HCT116 (cell line): ENCODE results near the gene AVEN. TPM values are rescaled to one million over a fixed set of nuclear protein-coding genes. Genes with fewer than 3 reads are reported as not detected.

ENCODE experiments used
- ATAC-seq: fragments of 200-7000 bp; cut with Tn5 transposase; 2 replicates; pipeline ENCODE4 v1.9.1; 2020; ENCODE audit warnings: mild to moderate bottlenecking, moderate library complexity
- BruUV-seq: library from RNA; stranded (reverse); fragments of 400-500 nt; replicated peaks from 2 replicates; lab custom pipeline; 2021; lab: Mats Ljungman, UMichigan
- CTCF ChIA-PET: fragments of 300-600 bp; sonication (Branson Sonifier 250); formaldehyde crosslinking; loops from one replicate; lab custom pipeline; 2021; ENCODE audit warnings: antibody characterized with exemption; lab: Charles Lee
- POLR2A ChIA-PET: fragments of 300-600, 350-600 bp; sonication (Branson Sonifier 250); formaldehyde crosslinking; loops from one replicate; lab custom pipeline; 2021; ENCODE audit warnings: antibody characterized with exemption; lab: Charles Lee
- RAD21 ChIA-PET, 2 experiments: fragments of 300-600 bp; sonication (Branson Sonifier 250); formaldehyde crosslinking; loops; one replicate each; lab custom pipeline; 2023; ENCODE audit warnings: low total read pairs in 2 of 2; ENCODE audit not compliant: uncharacterized antibody in 2 of 2, unreplicated experiment in 2 of 2, low non-redundant PET in 1 of 2; lab: Charles Lee
- DNase-seq: peaks from one replicate; pipeline ENCODE4 v3.0.0-alpha.2; 2010; ENCODE audit warnings: low read depth, low spot score
- H2AFZ ChIP-seq: fragments of 200-600 bp; shearing (Covaris generic), sonication (generic); 2 replicates; pipeline ENCODE4 v1.6.1; 2017; ENCODE audit warnings: low read depth, mixed run types, mixed read lengths, antibody characterized with exemption, low read length; ENCODE audit not compliant: poor library complexity, severe bottlenecking
- H3K27ac ChIP-seq: 2 replicates; pipeline ENCODE4 v1.5.1; 2012; ENCODE audit warnings: low read depth, low read length
- H3K27me3 ChIP-seq: fragments of 200-600 bp; sonication (generic); 2 replicates; pipeline ENCODE4 v1.6.1; 2016; ENCODE audit warnings: mixed run types, low read length, mixed read lengths; ENCODE audit not compliant: insufficient read depth
- H3K36me3 ChIP-seq, 2 experiments: fragments of 200-500 bp in 1 of 2; fragments of 200-600 bp in 1 of 2; sonication (Bioruptor generic) in 1 of 2; sonication (generic) in 1 of 2; 2 replicates each; pipeline versions ENCODE4 v1.5.1 to v1.6.1; 2014 to 2016; ENCODE audit warnings: low read length in 2 of 2, inconsistent platforms in 1 of 2, mixed read lengths in 1 of 2, mixed run types in 1 of 2; ENCODE audit not compliant: insufficient read depth in 2 of 2, control insufficient read depth in 1 of 2
- H3K4me1 ChIP-seq, 2 experiments: fragments of 200-600 bp in 1 of 2; sonication (generic) in 1 of 2; 2 replicates each; pipeline versions ENCODE4 v1.5.1 to v1.6.1; 2012 to 2017; ENCODE audit warnings: low read length in 2 of 2, inconsistent platforms in 1 of 2, mild to moderate bottlenecking in 1 of 2, mixed read lengths in 1 of 2, mixed run types in 1 of 2, moderate library complexity in 1 of 2; ENCODE audit not compliant: insufficient read depth in 2 of 2, control insufficient read depth in 1 of 2
- H3K4me2 ChIP-seq: fragments of 200-600 bp; sonication (generic); 2 replicates; pipeline ENCODE4 v1.6.1; 2017; ENCODE audit warnings: mixed run types, low read length, mixed read lengths
- H3K4me3 ChIP-seq, 2 experiments: fragments of 200-600 bp in 1 of 2; sonication (generic) in 1 of 2; replicated peaks in 1 of 2; 2 replicates each; pipeline ENCODE4 v1.5.1; 2011 to 2016; ENCODE audit warnings: low read length in 2 of 2, control low read depth in 1 of 2, low read depth in 1 of 2, mild to moderate bottlenecking in 1 of 2, mixed read lengths in 1 of 2, mixed run types in 1 of 2
- H3K79me2 ChIP-seq: fragments of 200-600 bp; sonication (generic); 2 replicates; pipeline ENCODE4 v1.6.1; 2017; ENCODE audit warnings: mild to moderate bottlenecking, mixed run types, low read length, moderate library complexity, mixed read lengths; ENCODE audit not compliant: insufficient read depth
- H3K9ac ChIP-seq: fragments of 200-600 bp; sonication (generic); 2 replicates; pipeline ENCODE4 v1.6.1; 2016; ENCODE audit warnings: low read length, mixed read lengths
- H3K9me2 ChIP-seq: fragments of 200-600 bp; sonication (generic), shearing (Covaris generic); 2 replicates; pipeline ENCODE4 v1.6.1; 2017; ENCODE audit warnings: mixed run types, mild to moderate bottlenecking, moderate library complexity; ENCODE audit not compliant: insufficient read depth
- H3K9me3 ChIP-seq, 2 experiments: fragments of 200-500 bp in 1 of 2; fragments of 200-600 bp in 1 of 2; sonication (Bioruptor generic) in 1 of 2; sonication (generic) in 1 of 2; 2 replicates each; pipeline ENCODE4 v1.6.1; 2014 to 2017; ENCODE audit warnings: low read length in 2 of 2, mixed read lengths in 2 of 2, inconsistent platforms in 1 of 2, low read depth in 1 of 2, mild to moderate bottlenecking in 1 of 2, mixed run types in 1 of 2, moderate library complexity in 1 of 2; ENCODE audit not compliant: control insufficient read depth in 1 of 2, insufficient read depth in 1 of 2
- H4K20me1 ChIP-seq: fragments of 200-600 bp; sonication (generic), shearing (Covaris generic); 2 replicates; pipeline ENCODE4 v1.6.1; 2017; ENCODE audit warnings: mixed run types, mild to moderate bottlenecking, moderate library complexity; ENCODE audit not compliant: insufficient read depth
- CBX3 ChIP-seq: IDR thresholded peaks from 2 replicates; pipeline ENCODE4 v1.6.1; 2012; ENCODE audit warnings: low read depth
- EGR1 ChIP-seq: IDR thresholded peaks from 2 replicates; pipeline ENCODE4 v1.6.1; 2012; ENCODE audit warnings: low read depth
- ELF1 ChIP-seq: IDR thresholded peaks from 2 replicates; pipeline ENCODE4 v1.6.1; 2012; ENCODE audit warnings: low read depth, borderline replicate concordance
- EZH2 ChIP-seq: fragments of 200-600 bp; sonication (generic); IDR thresholded peaks from 2 replicates; pipeline ENCODE4 v1.6.1; 2017; ENCODE audit warnings: antibody characterized with exemption, mixed run types
- EZH2phosphoT487 ChIP-seq: fragments of 200-600 bp; IDR thresholded peaks from 2 replicates; pipeline ENCODE4 v1.6.1; 2018; ENCODE audit warnings: antibody characterized with exemption, borderline replicate concordance
- FOSL1 ChIP-seq: IDR thresholded peaks from 2 replicates; pipeline ENCODE4 v1.6.1; 2012; ENCODE audit warnings: low read depth
- JUND ChIP-seq: IDR thresholded peaks from 2 replicates; pipeline ENCODE4 v1.6.1; 2012
- POLR2A ChIP-seq: IDR thresholded peaks from 2 replicates; pipeline ENCODE4 v1.7.0; 2011; ENCODE audit warnings: borderline replicate concordance; ENCODE audit not compliant: insufficient read depth, insufficient read length; ENCODE audit errors: extremely low read depth
- POLR2AphosphoS5 ChIP-seq: IDR thresholded peaks from 2 replicates; pipeline ENCODE4 v1.6.1; 2011; ENCODE audit warnings: mild to moderate bottlenecking, low read depth, low read length, moderate library complexity
- RAD21 ChIP-seq: IDR thresholded peaks from 2 replicates; pipeline ENCODE4 v1.6.1; 2012; ENCODE audit warnings: low read depth, mild to moderate bottlenecking
- SIN3A ChIP-seq: IDR thresholded peaks from 2 replicates; pipeline ENCODE4 v1.6.1; 2012; ENCODE audit warnings: low read depth
- SP1 ChIP-seq: IDR thresholded peaks from 2 replicates; pipeline ENCODE4 v1.6.1; 2012; ENCODE audit warnings: low read depth
- TCF7L2 ChIP-seq: IDR thresholded peaks from 2 replicates; pipeline ENCODE4 v1.7.0; 2011; ENCODE audit warnings: borderline replicate concordance, inconsistent platforms; ENCODE audit not compliant: insufficient read depth, insufficient read length; ENCODE audit errors: extremely low read depth
- YY1 ChIP-seq: IDR thresholded peaks from 2 replicates; pipeline ENCODE4 v1.6.1; 2011; ENCODE audit warnings: low read length, low read depth, moderate library complexity, mild to moderate bottlenecking; ENCODE audit not compliant: insufficient replicate concordance; ENCODE audit errors: extremely low read depth
- intact Hi-C: fragments of 100-400 bp; cut with micrococcal nuclease; formaldehyde crosslinking; loops from 2 replicates; pipeline ENCODE4 v1.10.0; 2022
- total RNA-seq: library from RNA; stranded (reverse); gene quantifications from one replicate; pipeline ENCODE4 v1.2.1, GENCODE V29; 2021; ENCODE audit not compliant: unreplicated experiment
- TF ChIP-seq, protein P1 (sequence below): IDR thresholded peaks from 2 replicates; pipeline ENCODE4 v1.6.1; 2012
- TF ChIP-seq, protein P2 (sequence below): IDR thresholded peaks from 2 replicates; pipeline ENCODE4 v1.6.1; 2012
- TF ChIP-seq, protein P3 (sequence below): IDR thresholded peaks from 2 replicates; pipeline ENCODE4 v1.6.1; 2012; ENCODE audit warnings: low read depth
- TF ChIP-seq, protein P4 (sequence below): IDR thresholded peaks from 2 replicates; pipeline ENCODE4 v1.6.1; 2011; ENCODE audit warnings: mild to moderate bottlenecking, low read length, moderate library complexity; ENCODE audit not compliant: insufficient replicate concordance; ENCODE audit errors: extremely low read depth
- TF ChIP-seq, protein P5 (sequence below), 3 experiments: fragments of 200-600 bp in 1 of 3; sonication (generic) in 1 of 3; IDR thresholded peaks in 2 of 3; conservative IDR thresholded peaks in 1 of 3; 2 replicates each; pipeline ENCODE4 v1.5.1; 2012 to 2017; ENCODE audit warnings: low read depth in 2 of 3, low read length in 2 of 3, antibody characterized with exemption in 1 of 3, borderline replicate concordance in 1 of 3, control low read depth in 1 of 3, mild to moderate bottlenecking in 1 of 3, mixed read lengths in 1 of 3, mixed run types in 1 of 3, moderate library complexity in 1 of 3; ENCODE audit not compliant: insufficient read depth in 1 of 3

AVEN gene
- total RNA-seq, 1 experiment from 2014 or later: 6.8 TPM

DNA sequence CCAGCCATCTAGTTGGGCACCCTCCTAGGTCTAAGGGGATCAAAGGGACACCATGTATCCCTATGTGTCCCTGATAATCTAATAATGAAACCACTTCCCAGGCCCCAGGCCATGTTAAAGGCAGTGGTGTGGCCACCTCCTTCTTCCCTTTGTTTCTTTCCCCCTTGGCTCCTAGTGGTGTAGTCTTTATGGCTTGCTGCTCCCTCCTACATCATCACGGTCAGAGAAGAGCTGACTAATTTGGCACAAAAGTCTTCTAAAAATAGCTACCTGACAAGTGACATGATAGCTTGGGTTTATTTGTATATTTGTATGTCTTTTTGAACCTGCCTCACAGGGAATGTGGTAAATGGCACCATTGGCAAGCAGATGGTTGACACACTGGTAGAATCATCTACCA, 201.7 kb downstream of the AVEN start:
- H3K4me2 ChIP-seq: no peak overlapping the region
- POLR2A ChIA-PET: no interaction called here
- H3K9me3 ChIP-seq: no peaks in the 10 kb centered on the region
- CTCF ChIA-PET: no interaction called here
- H3K79me2 ChIP-seq: no peaks in the 10 kb centered on the region
- H4K20me1 ChIP-seq: no peaks in the 10 kb centered on the region
- H3K9ac ChIP-seq: no peak overlapping the region
- H3K36me3 ChIP-seq: no peaks in the 10 kb centered on the region
- no peak for TF ChIP-seq ELF1
- TF ChIP-seq CBX3: no peak
- TF ChIP-seq FOSL1: no peak
- TF ChIP-seq POLR2A: no peak
- TF ChIP-seq, protein P1, sequence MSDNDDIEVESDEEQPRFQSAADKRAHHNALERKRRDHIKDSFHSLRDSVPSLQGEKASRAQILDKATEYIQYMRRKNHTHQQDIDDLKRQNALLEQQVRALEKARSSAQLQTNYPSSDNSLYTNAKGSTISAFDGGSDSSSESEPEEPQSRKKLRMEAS: no peak
- no peak for TF ChIP-seq RAD21
- TF ChIP-seq, protein P2, sequence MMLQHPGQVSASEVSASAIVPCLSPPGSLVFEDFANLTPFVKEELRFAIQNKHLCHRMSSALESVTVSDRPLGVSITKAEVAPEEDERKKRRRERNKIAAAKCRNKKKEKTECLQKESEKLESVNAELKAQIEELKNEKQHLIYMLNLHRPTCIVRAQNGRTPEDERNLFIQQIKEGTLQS: no peak
- no peak for TF ChIP-seq EZH2
- no peak for TF ChIP-seq EGR1
- TF ChIP-seq JUND: no peak
- no peak for TF ChIP-seq SIN3A
- TF ChIP-seq TCF7L2: no peak
- no peak for TF ChIP-seq EZH2phosphoT487
- TF ChIP-seq, protein P3, sequence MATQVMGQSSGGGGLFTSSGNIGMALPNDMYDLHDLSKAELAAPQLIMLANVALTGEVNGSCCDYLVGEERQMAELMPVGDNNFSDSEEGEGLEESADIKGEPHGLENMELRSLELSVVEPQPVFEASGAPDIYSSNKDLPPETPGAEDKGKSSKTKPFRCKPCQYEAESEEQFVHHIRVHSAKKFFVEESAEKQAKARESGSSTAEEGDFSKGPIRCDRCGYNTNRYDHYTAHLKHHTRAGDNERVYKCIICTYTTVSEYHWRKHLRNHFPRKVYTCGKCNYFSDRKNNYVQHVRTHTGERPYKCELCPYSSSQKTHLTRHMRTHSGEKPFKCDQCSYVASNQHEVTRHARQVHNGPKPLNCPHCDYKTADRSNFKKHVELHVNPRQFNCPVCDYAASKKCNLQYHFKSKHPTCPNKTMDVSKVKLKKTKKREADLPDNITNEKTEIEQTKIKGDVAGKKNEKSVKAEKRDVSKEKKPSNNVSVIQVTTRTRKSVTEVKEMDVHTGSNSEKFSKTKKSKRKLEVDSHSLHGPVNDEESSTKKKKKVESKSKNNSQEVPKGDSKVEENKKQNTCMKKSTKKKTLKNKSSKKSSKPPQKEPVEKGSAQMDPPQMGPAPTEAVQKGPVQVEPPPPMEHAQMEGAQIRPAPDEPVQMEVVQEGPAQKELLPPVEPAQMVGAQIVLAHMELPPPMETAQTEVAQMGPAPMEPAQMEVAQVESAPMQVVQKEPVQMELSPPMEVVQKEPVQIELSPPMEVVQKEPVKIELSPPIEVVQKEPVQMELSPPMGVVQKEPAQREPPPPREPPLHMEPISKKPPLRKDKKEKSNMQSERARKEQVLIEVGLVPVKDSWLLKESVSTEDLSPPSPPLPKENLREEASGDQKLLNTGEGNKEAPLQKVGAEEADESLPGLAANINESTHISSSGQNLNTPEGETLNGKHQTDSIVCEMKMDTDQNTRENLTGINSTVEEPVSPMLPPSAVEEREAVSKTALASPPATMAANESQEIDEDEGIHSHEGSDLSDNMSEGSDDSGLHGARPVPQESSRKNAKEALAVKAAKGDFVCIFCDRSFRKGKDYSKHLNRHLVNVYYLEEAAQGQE: no peak
- TF ChIP-seq YY1: no peak
- TF ChIP-seq, protein P4, sequence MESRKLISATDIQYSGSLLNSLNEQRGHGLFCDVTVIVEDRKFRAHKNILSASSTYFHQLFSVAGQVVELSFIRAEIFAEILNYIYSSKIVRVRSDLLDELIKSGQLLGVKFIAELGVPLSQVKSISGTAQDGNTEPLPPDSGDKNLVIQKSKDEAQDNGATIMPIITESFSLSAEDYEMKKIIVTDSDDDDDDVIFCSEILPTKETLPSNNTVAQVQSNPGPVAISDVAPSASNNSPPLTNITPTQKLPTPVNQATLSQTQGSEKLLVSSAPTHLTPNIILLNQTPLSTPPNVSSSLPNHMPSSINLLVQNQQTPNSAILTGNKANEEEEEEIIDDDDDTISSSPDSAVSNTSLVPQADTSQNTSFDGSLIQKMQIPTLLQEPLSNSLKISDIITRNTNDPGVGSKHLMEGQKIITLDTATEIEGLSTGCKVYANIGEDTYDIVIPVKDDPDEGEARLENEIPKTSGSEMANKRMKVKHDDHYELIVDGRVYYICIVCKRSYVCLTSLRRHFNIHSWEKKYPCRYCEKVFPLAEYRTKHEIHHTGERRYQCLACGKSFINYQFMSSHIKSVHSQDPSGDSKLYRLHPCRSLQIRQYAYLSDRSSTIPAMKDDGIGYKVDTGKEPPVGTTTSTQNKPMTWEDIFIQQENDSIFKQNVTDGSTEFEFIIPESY: no peak
- TF ChIP-seq SP1: no peak
- no peak for TF ChIP-seq POLR2AphosphoS5
- TF ChIP-seq, protein P5, sequence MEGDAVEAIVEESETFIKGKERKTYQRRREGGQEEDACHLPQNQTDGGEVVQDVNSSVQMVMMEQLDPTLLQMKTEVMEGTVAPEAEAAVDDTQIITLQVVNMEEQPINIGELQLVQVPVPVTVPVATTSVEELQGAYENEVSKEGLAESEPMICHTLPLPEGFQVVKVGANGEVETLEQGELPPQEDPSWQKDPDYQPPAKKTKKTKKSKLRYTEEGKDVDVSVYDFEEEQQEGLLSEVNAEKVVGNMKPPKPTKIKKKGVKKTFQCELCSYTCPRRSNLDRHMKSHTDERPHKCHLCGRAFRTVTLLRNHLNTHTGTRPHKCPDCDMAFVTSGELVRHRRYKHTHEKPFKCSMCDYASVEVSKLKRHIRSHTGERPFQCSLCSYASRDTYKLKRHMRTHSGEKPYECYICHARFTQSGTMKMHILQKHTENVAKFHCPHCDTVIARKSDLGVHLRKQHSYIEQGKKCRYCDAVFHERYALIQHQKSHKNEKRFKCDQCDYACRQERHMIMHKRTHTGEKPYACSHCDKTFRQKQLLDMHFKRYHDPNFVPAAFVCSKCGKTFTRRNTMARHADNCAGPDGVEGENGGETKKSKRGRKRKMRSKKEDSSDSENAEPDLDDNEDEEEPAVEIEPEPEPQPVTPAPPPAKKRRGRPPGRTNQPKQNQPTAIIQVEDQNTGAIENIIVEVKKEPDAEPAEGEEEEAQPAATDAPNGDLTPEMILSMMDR (IDR thresholded peaks at IDR 0.05 in 2 of 3, conservative IDR thresholded peaks at IDR 0.05 in 1 of 3; ENCODE audit: borderline replicate concordance in 1 of 3, insufficient read depth in 1 of 3, low read depth in 2 of 3, low read length in 2 of 3): no peak
- RAD21 ChIA-PET: no interaction called here
- intact Hi-C loops: no loop called here
- no peaks in the 10 kb centered on the region for H3K4me1 ChIP-seq
- H3K4me3 ChIP-seq: no peak overlapping the region
- no peak overlapping the region for H2AFZ ChIP-seq
- no TSS peak for BruUV-seq
- no peaks in the 10 kb centered on the region for H3K27me3 ChIP-seq
- no peak overlapping the region for H3K27ac ChIP-seq
- no peak for ATAC-seq
- no peaks in the 10 kb centered on the region for H3K9me2 ChIP-seq
- DNase-seq: no peak
